Hepatocyte (in vitro differentiated cells): ENCODE measurements around the gene CHD9. TPM values are rescaled to one million over a fixed set of nuclear protein-coding genes. Genes with fewer than 3 reads are reported as not detected.

Experiments used
- DNase-seq: peaks from one replicate; pipeline ENCODE4 v3.0.0-alpha.2; 2016; ENCODE audit warnings: low spot score
- H2AFZ ChIP-seq: fragments of 200-600 bp; sonication (generic); 2 replicates; pipeline ENCODE4 v1.6.0; 2016; ENCODE audit warnings: antibody characterized with exemption, mild to moderate bottlenecking
- H3K27ac ChIP-seq: fragments of 200-600 bp; sonication (generic); 2 replicates; pipeline ENCODE4 v1.5.1; 2016; ENCODE audit warnings: mild to moderate bottlenecking
- H3K27me3 ChIP-seq: fragments of 200-600 bp; sonication (generic); 2 replicates; pipeline ENCODE4 v1.6.1; 2016
- H3K36me3 ChIP-seq: fragments of 200-600 bp; sonication (generic); replicated peaks from 2 replicates; pipeline ENCODE4 v1.5.1; 2016; ENCODE audit warnings: low read depth; ENCODE audit not compliant: insufficient read depth
- H3K4me1 ChIP-seq: fragments of 200-600 bp; sonication (generic); 2 replicates; pipeline ENCODE4 v1.5.1; 2016; ENCODE audit warnings: mild to moderate bottlenecking, moderate library complexity; ENCODE audit not compliant: insufficient read depth
- H3K4me2 ChIP-seq: fragments of 200-600 bp; sonication (generic); 2 replicates; pipeline ENCODE4 v1.6.0; 2016
- H3K4me3 ChIP-seq: fragments of 200-600 bp; sonication (generic); 2 replicates; pipeline ENCODE4 v1.5.1; 2016; ENCODE audit warnings: mild to moderate bottlenecking
- H3K79me2 ChIP-seq: fragments of 200-600 bp; sonication (generic); 2 replicates; pipeline ENCODE4 v1.6.0; 2017; ENCODE audit warnings: mild to moderate bottlenecking
- H3K9me2 ChIP-seq: fragments of 200-600 bp; sonication (generic); replicated peaks from 2 replicates; pipeline ENCODE4 v1.6.0; 2017; ENCODE audit warnings: mild to moderate bottlenecking; ENCODE audit not compliant: insufficient read depth
- H3K9me3 ChIP-seq: fragments of 200-600 bp; sonication (generic); 2 replicates; pipeline ENCODE4 v1.5.1; 2016; ENCODE audit warnings: low read depth, mild to moderate bottlenecking
- H4K20me1 ChIP-seq: fragments of 200-600 bp; sonication (generic); 2 replicates; pipeline ENCODE4 v1.6.0; 2016; ENCODE audit warnings: mild to moderate bottlenecking; ENCODE audit not compliant: insufficient read depth, poor library complexity, severe bottlenecking
- EZH2 ChIP-seq: fragments of 200-600 bp; sonication (generic); IDR thresholded peaks from 2 replicates; pipeline ENCODE4 v1.6.1; 2016; ENCODE audit warnings: antibody characterized with exemption, mild to moderate bottlenecking, borderline replicate concordance
- EZH2phosphoT487 ChIP-seq: fragments of 200-600 bp; sonication (generic); IDR thresholded peaks from one replicate; pipeline ENCODE4 v1.6.1; 2018; ENCODE audit warnings: antibody characterized with exemption, mild to moderate bottlenecking, low read depth, moderate library complexity; ENCODE audit not compliant: unreplicated experiment, severe bottlenecking
- WGBS: methylation state at CpG from one replicate; pipeline ENCODE4 v1.1.6; 2016; ENCODE audit warnings: low lambda C conversion rate; ENCODE audit errors: missing lambda C conversion rate; 5-methylcytosine and 5-hydroxymethylcytosine counted together
- polyA plus RNA-seq: library from polyadenylated mRNA; unstranded; fragments of >200 nt; fragmentation: Nextera tagmentation; extraction: Ambion mirVana; gene quantifications from 2 replicates; pipeline ENCODE4 v1.2.1, GENCODE V29; 2016
- total RNA-seq: library from RNA; depleted of rRNA; stranded (reverse); fragments of >200 nt; gene quantifications from 2 replicates; pipeline ENCODE4 v1.2.3, GENCODE V29; 2014
- TF ChIP-seq, protein P1 (sequence below): fragments of 200-600 bp; sonication (generic); IDR thresholded peaks from 2 replicates; pipeline ENCODE4 v1.5.1; 2016; ENCODE audit warnings: antibody characterized with exemption, mild to moderate bottlenecking; ENCODE audit not compliant: poor library complexity

The CHD9 gene
- total and polyA plus RNA-seq, 2 experiments from 2014 or later: 54.9 to 68.2 TPM

DNA sequence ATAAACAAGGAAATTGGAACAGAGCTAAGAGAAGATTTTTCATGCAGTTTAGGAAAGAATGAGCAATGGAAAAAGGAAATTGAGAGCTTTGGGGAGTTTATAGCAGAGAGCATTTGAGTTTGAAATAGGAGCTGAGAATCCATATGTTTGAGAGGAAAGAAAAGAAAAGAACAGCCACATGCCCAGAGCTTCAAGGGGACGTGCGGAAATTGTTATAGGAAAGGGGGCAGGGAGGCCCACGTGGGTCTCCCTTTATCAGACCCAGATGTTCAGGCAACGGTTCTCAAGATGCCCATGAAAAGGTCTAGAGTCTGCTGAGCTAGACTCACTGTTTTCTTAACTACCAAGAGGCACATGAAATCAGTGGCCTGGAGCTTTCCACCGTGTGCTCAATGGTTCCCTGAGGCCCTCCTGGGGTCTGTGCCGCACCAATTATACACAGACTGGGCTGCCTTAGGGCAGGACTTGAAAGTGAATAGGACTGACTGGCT is 31.2 kb downstream of the CHD9 start:
- H3K36me3 ChIP-seq: no peaks in the 10 kb centered on the region
- H3K4me3 ChIP-seq: no peak overlapping the region
- H3K9me2 ChIP-seq: no peaks in the 10 kb centered on the region
- no peak overlapping the region for H2AFZ ChIP-seq
- TF ChIP-seq, protein P1, sequence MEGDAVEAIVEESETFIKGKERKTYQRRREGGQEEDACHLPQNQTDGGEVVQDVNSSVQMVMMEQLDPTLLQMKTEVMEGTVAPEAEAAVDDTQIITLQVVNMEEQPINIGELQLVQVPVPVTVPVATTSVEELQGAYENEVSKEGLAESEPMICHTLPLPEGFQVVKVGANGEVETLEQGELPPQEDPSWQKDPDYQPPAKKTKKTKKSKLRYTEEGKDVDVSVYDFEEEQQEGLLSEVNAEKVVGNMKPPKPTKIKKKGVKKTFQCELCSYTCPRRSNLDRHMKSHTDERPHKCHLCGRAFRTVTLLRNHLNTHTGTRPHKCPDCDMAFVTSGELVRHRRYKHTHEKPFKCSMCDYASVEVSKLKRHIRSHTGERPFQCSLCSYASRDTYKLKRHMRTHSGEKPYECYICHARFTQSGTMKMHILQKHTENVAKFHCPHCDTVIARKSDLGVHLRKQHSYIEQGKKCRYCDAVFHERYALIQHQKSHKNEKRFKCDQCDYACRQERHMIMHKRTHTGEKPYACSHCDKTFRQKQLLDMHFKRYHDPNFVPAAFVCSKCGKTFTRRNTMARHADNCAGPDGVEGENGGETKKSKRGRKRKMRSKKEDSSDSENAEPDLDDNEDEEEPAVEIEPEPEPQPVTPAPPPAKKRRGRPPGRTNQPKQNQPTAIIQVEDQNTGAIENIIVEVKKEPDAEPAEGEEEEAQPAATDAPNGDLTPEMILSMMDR: no peak
- TF ChIP-seq EZH2 (no peak), EZH2phosphoT487 (no peak)
- DNase-seq: peak; percentile 72
- H3K9me3 ChIP-seq: no peaks in the 10 kb centered on the region
- peaks cover 42% of the 10 kb centered on the region for H3K79me2 ChIP-seq
- no peaks in the 10 kb centered on the region for H3K27me3 ChIP-seq
- WGBS: 35% methylated on average over 6 of the region's 6 CpGs
- H4K20me1 ChIP-seq: no peaks in the 10 kb centered on the region
- H3K4me2 ChIP-seq: peak overlapping the region; percentile 44
- peaks cover 55% of the 10 kb centered on the region for H3K4me1 ChIP-seq
- H3K27ac ChIP-seq: peak overlapping the region; percentile 81

DNA sequence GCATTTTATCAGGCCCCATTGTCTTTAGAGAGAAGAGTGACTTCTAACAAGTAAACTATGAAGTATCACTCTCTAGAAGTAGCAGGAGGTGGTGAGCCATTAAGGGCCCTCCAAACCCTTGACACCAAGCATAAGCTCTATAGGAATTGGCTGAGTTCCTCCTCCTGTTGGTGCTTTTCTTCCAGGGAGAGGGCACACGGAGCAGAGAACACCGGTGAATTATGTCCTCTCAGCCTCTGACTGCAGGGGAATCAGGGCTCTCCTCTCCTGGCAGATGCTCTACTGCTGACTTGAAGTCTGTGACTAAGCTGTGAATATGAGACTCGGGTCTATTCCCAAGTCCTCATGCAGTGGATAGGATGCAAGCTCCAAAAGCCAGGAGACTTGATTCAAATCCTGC is 32.3 kb downstream of the CHD9 start:
- no peak overlapping the region for H2AFZ ChIP-seq
- H3K9me3 ChIP-seq: no peaks in the 10 kb centered on the region
- H3K9me2 ChIP-seq: no peaks in the 10 kb centered on the region
- H3K27ac ChIP-seq: peak overlapping the region; percentile 81
- no peaks in the 10 kb centered on the region for H3K27me3 ChIP-seq
- H4K20me1 ChIP-seq: no peaks in the 10 kb centered on the region
- DNase-seq: no peak
- H3K4me3 ChIP-seq: no peak overlapping the region
- no peak for TF ChIP-seq EZH2phosphoT487
- TF ChIP-seq EZH2: no peak
- TF ChIP-seq, protein P1: no peak
- H3K79me2 ChIP-seq: peaks cover 38% of the 10 kb centered on the region
- H3K36me3 ChIP-seq: no peaks in the 10 kb centered on the region
- WGBS: 53% methylated on average over 3 of the region's 3 CpGs
- H3K4me2 ChIP-seq: no peak overlapping the region
- H3K4me1 ChIP-seq: peaks cover 55% of the 10 kb centered on the region

DNA sequence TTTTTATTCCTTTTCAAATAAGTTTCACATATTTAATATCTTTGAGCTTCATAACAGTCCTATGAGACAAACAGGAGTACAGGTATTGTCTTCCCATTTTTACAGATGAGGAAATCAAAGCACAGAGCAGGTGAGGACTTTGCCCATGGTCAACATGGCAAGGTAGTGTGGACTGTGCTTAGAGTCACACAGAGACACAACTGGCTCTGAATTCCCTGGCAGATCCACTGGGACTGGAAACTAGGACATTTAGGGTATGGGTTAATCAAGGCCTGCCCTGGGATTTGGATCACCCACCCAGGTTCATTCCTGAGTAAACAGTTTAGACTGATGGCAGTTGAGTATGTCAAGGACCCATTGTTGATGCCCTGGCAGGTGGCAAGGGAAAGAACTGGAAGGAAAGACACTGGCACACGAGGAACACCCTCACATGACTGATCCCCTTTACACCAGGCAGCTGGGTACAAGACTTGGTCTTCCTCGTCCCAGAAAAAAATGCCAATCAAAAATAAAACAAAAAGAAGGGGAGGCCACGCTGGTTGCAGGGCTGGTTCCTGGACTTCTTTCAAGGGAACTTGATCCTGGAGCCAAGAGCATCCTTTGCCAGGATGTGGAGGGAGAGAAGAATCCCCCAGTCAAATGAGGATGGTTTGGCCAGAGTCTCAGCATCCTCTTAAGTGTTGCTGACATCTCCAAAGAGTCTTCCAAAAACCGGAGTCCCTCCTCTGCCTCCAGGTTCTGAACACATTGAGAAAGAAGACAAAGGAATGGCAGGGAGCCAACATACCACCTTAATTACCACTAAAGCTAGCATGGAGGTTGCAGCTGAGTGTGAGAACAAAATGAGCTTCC is 34.9 kb downstream of the CHD9 start:
- Histone ChIP-seq H3K27ac (peak overlapping the region; percentile 89), H2AFZ (no peak overlapping the region), H3K36me3 (no peaks in the 10 kb centered on the region), H3K79me2 (peaks cover 35% of the 10 kb centered on the region), H3K4me2 (peak overlapping the region; percentile 38), H4K20me1 (no peaks in the 10 kb centered on the region), H3K9me3 (no peaks in the 10 kb centered on the region), H3K9me2 (no peaks in the 10 kb centered on the region), H3K27me3 (no peaks in the 10 kb centered on the region), H3K4me3 (no peak overlapping the region), H3K4me1 (peaks cover 58% of the 10 kb centered on the region)
- TF ChIP-seq, protein P1: no peak
- TF ChIP-seq EZH2: no peak
- TF ChIP-seq EZH2phosphoT487: no peak
- DNase-seq: peak; percentile 32
- 71% methylated on average over 4 of the region's 4 CpGs for WGBS
